C4-2B (cell line): ENCODE measurements around the gene PPP1R27.

Experiments used
- CTCF ChIP-seq: fragments of 450-650 bp; conservative IDR thresholded peaks from 2 replicates; pipeline ENCODE4 v1.5.1; 2017; ENCODE audit warnings: mild to moderate bottlenecking
- ZFX ChIP-seq: fragments of 450-650 bp; IDR thresholded peaks from 2 replicates; pipeline ENCODE4 v1.6.1; 2017

- TF ChIP-seq CTCF (no peak), ZFX (no peak)
Measured at GRCh38 chr17:81852237-81852636, 17.4 kb upstream of the PPP1R27 start.
